Raji (cell line): ENCODE data around the gene FARP1.

Experiments
- POLR2A ChIP-seq: IDR thresholded peaks from 2 replicates; pipeline ENCODE4 v1.6.1; 2011; ENCODE audit warnings: low read depth, low read length, control low read depth; ENCODE audit not compliant: insufficient read depth

FARP1 gene

GRCh38 chr13:98285317-98285716, 142.4 kb downstream of the FARP1 start:
- TF ChIP-seq POLR2A = no peak

GRCh38 chr13:98285852-98286594, 143.1 kb downstream of the FARP1 start:
- TF ChIP-seq POLR2A = no peak

GRCh38 chr13:98286799-98287198, 143.9 kb downstream of the FARP1 start:
- TF ChIP-seq POLR2A = no peak

GRCh38 chr13:98288211-98288610, 145.3 kb downstream of the FARP1 start:
- TF ChIP-seq POLR2A = no peak

- TF ChIP-seq POLR2A = no peak
These were observed 146.5 kb downstream of the FARP1 start for GRCh38 chr13:98289339-98289945.

- no peak for TF ChIP-seq POLR2A
These were observed 147.4 kb downstream of the FARP1 start for GRCh38 chr13:98290261-98290660.

- no peak for TF ChIP-seq POLR2A
These were observed 148.8 kb downstream of the FARP1 start for GRCh38 chr13:98291658-98292057.

- no peak for TF ChIP-seq POLR2A
These were observed 150.2 kb downstream of the FARP1 start for GRCh38 chr13:98293103-98293502.

GRCh38 chr13:98293570-98294142, 150.8 kb downstream of the FARP1 start:
- no peak for TF ChIP-seq POLR2A

- no peak for TF ChIP-seq POLR2A
These were observed 152.5 kb downstream of the FARP1 start for GRCh38 chr13:98295371-98295770.

GRCh38 chr13:98297051-98297450, 154.2 kb downstream of the FARP1 start:
- no peak for TF ChIP-seq POLR2A

GRCh38 chr13:98297745-98298144, 154.9 kb downstream of the FARP1 start:
- no peak for TF ChIP-seq POLR2A

GRCh38 chr13:98298599-98298998, 155.7 kb downstream of the FARP1 start:
- TF ChIP-seq POLR2A = no peak

- TF ChIP-seq POLR2A = no peak
These were observed 156.5 kb downstream of the FARP1 start for GRCh38 chr13:98299235-98299965.

GRCh38 chr13:98299966-98300350, 157.1 kb downstream of the FARP1 start:
- no peak for TF ChIP-seq POLR2A
